AG09309 (cell line): ENCODE data around the gene UCN2.

Source experiments
- DNase-seq: peaks from one replicate; pipeline ENCODE4 v3.0.0-alpha.2; 2010; ENCODE audit warnings: low read depth
- H3K4me3 ChIP-seq: 2 replicates; pipeline ENCODE4 v1.5.1; 2011; ENCODE audit warnings: mild to moderate bottlenecking, low read depth, low read length, moderate library complexity; ENCODE audit not compliant: control insufficient read depth
- TF ChIP-seq, protein P1 (sequence below): IDR thresholded peaks from 2 replicates; pipeline ENCODE4 v1.5.1; 2011; ENCODE audit warnings: mild to moderate bottlenecking, low read depth, low read length, inconsistent platforms; ENCODE audit not compliant: insufficient read depth, control insufficient read depth; ENCODE audit errors: missing control alignments

Gene UCN2

DNA sequence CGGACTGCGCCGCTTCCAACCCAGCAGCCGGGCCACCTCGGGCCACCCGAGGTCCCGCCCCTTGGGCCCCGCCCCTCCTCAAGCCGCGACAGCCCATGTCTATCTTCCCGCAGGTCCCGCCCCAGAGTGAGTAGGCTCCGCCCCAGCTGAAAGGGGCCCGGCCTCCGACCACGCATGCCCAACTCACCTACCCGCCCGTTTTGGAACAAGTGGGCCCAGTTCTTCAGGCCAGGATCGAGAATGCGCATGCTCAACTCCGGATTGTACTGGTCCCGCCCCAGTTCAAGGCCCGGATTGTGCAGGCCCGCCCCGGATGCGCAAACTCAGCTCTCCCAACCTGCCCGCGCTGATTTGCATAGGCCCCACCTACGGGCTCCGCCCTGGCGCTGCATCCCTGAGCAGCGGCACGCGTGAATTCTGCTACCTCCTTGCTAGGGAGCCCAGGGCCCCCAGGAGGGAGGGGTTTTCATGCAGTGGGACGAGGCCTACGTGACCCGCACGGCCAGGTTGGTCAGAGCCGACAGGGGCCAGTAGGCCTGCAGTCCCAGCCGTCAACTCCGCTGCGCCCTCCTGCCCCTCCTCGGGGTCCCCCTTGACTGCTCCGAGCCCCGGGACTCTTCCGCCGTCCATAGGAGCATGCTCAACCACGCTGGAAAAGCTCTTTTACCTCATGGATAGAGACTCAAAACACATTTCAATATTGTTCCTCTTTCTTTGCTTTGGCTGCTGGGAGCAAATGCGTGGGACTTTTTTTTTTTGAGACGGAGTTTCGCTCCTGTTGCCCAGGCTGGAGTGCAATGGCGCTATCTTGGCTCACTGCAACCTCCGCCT, 6.6 kb downstream of the UCN2 start, which contains the start of gene PFKFB4:
TSS of gene PFKFB4 (minus strand) at position 8 of the 831 bp plus-strand sequence. CDS start 26 bp downstream, outside the sequence.
- TF ChIP-seq, protein P1, sequence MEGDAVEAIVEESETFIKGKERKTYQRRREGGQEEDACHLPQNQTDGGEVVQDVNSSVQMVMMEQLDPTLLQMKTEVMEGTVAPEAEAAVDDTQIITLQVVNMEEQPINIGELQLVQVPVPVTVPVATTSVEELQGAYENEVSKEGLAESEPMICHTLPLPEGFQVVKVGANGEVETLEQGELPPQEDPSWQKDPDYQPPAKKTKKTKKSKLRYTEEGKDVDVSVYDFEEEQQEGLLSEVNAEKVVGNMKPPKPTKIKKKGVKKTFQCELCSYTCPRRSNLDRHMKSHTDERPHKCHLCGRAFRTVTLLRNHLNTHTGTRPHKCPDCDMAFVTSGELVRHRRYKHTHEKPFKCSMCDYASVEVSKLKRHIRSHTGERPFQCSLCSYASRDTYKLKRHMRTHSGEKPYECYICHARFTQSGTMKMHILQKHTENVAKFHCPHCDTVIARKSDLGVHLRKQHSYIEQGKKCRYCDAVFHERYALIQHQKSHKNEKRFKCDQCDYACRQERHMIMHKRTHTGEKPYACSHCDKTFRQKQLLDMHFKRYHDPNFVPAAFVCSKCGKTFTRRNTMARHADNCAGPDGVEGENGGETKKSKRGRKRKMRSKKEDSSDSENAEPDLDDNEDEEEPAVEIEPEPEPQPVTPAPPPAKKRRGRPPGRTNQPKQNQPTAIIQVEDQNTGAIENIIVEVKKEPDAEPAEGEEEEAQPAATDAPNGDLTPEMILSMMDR = no peak
- DNase-seq = peak; percentile 95
- peak within 1 kb of the TSS; percentile 58 for H3K4me3 ChIP-seq

DNA sequence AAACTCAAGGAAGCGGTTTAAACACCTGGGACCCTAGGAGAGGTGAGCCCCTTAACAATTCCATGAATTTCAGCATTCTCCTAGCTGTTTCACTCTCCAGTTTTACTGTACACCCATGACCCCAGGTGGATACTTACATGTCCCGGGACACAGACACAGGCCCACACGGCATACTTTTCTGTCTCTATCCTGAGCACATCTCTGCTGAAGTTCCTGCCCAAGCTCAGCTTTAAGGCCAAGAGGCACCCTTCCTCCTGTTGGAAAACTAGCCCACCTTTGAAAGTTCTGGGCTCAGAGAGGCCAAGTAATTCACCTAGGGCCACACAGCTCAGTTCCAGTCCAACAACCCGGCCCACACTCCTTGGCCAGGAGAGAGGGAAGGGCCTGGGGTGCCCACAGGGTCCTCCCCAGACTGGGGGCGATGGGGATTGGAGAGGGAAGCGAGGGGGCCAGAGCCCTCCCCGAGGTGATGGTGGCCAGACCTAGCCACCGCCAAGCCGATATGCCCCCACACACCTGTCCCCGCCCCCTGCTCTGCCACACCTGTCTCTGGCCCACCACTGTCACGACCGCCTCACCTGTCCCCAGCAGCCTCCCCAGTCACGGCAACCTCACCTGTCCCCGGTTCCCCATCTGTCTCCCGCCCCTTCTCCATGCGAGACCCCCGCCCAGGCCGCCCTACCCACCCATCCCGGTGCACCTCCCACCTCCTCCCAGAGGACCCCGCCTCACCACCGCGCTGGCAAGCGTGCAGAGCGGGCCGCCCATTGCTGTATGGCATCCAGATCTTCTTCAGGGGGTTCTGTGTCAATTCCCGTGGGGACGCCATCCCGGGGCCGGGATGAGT, 7.4 kb downstream of the UCN2 start:
- TF ChIP-seq, protein P1 = no peak
- peak overlapping the region; percentile 58 for H3K4me3 ChIP-seq
- DNase-seq = no peak

DNA sequence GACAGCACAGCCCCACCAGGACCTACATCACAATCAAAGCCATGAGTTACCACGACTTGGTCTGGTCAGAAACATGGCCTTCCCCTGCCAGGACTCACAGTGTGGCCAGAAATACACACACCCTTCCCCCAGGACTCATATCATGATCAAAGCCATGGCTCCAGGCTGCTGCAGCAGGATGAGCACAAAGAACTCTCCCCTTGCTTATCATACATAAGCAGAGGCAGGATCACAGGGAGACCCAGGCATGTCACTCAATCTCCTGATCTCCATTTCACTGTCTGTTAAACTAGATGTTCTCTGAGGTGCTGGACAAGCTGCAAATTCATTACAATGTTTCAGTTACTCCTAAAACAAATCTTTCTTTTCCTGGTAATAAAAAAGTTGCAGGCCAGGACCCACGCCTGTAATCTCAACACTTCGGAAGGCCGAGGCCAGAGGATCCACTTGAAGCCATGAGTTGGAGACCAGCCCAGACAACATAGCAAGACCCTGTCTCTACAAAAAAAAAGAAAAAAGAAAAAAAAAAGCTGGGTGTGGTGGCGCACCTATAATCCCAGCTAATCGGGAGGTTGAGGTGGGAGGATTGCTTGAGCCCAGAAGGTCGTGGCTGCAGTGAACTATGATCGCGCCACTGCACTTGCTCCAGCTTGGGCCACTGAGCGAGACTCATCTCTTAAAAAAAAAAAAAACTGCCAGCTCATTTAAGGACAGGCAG, 8.2 kb downstream of the UCN2 start:
- DNase-seq = no peak
- no peak overlapping the region for H3K4me3 ChIP-seq
- TF ChIP-seq, protein P1 = no peak

DNA sequence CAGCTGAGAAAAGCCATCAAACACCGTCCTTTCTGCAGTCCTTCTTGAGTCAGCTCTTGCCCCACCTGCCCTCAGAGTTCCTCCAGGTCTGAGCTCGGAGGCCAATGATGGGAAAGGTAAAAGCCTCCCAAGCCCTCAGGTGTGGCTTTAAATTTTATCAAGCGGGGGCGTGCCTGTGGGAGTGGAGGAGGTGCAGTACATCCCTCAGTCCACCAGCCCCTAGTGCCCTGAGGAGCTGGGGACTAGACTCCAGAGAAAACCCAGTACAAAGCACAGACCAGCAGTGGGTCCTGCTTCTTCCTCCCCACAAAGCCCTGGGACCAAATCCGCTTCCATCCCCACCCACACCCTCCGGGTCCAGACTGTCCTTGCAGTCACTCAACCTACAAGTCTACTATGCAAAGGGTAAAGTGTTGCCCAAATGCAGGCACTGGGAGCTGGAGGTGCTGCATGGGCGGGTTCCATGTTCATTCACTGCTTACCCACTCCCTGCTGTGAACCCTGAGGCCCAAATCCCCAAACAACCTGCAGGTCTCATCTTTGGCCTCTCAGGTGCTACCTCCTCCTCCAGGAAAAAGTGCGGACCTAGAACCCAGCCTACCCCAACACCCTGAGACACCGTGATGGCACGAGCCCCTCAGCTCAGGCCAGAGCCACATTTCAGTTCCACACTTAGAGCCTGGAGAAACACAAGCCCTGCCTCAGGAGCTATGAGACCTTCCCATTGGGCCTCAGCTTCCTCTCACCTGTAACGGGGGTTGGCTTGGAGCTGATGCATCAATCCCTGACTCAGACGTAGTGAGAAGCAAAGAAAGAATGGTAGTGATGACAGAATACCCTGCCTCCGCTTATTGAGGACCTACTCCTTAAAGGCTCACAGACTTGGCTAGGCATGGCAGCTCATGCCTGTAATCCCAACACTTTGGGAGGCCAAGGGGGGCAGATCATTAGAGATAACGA, 9.4 kb downstream of the UCN2 start:
- TF ChIP-seq, protein P1 = no peak
- no peak overlapping the region for H3K4me3 ChIP-seq
- DNase-seq = no peak

DNA sequence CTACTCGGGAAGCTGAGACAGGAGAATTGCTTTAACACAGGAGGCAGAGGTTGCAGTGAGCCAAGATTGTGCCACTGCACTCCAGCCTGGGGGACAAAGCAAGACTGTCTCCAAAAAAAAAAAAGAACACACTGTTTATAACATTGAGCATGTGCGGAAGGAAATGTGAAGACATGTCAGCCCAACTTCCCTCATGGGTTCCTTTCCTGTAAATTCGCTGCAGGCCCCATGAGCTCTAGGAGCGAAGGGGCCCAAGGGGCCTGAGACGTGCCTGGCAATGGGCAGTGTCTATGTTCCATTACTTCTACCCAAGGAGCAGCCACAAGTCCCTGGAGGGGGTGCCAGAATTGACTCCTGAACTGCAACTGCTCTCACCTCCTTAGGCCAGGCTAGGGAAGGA, 10.2 kb downstream of the UCN2 start:
- TF ChIP-seq, protein P1 = no peak
- H3K4me3 ChIP-seq = no peak overlapping the region
- DNase-seq = no peak
